ENCODE measurements around the gene PCSK7. TPM values are rescaled to one million over a fixed set of nuclear protein-coding genes. Genes with fewer than 3 reads are reported as not detected.

PCSK7 gene
- total and polyA plus RNA-seq, 9 donors = 19.2 to 33.7 (median 22.7) TPM

- WGBS (ENCODE audit: insufficient coverage) = 0% methylated on average over 14 of the region's 27 CpGs
- Histone ChIP-seq H3K27ac (ENCODE audit: low read length) (peak overlapping the region; percentile 78), H3K27me3 (ENCODE audit: control insufficient read depth, insufficient read depth, low read length) (no peaks in the 10 kb centered on the region), H3K4me3 (ENCODE audit: low read length) (peak overlapping the region; percentile 77), H3K4me1 (ENCODE audit: control insufficient read depth, insufficient read depth, low read length) (peaks cover 21% of the 10 kb centered on the region), H3K36me3 (ENCODE audit: control insufficient read depth, insufficient read depth, low read length) (peaks cover 28% of the 10 kb centered on the region), H3K9me3 (replicated peaks; ENCODE audit: control insufficient read depth, low read depth, low read length) (no peaks in the 10 kb centered on the region)
- DNase-seq = peak; percentile 38
These were observed 1.1 kb upstream of the PCSK7 start for GRCh38 chr11:117232911-117233409.

- no peaks in the 10 kb centered on the region for H3K9me3 ChIP-seq (replicated peaks; ENCODE audit: control insufficient read depth, low read depth, low read length)
- peak within 1 kb of the TSS; percentile 85 for H3K4me3 ChIP-seq (ENCODE audit: low read length)
- peak; percentile 92 for DNase-seq
- H3K4me1 ChIP-seq (ENCODE audit: control insufficient read depth, insufficient read depth, low read length) = peaks cover 21% of the 10 kb centered on the region
- no peaks in the 10 kb centered on the region for H3K27me3 ChIP-seq (ENCODE audit: control insufficient read depth, insufficient read depth, low read length)
- H3K27ac ChIP-seq (ENCODE audit: low read length) = peak within 1 kb of the TSS; percentile 93
- under 1% methylated on average over 60 of the region's 94 CpGs for WGBS (ENCODE audit: insufficient coverage)
- H3K36me3 ChIP-seq (ENCODE audit: control insufficient read depth, insufficient read depth, low read length) = peaks cover 33% of the 10 kb centered on the region
These were observed 412 bp upstream of the PCSK7 start, which contains the start of gene RNF214 for GRCh38 chr11:117232092-117232878. TSS of gene RNF214 (plus strand) at chr11:117232671. CDS start at chr11:117234273, 1,602 bp downstream.

GRCh38 chr11:117230999-117231841, 653 bp downstream of the PCSK7 start:
- peaks cover 22% of the 10 kb centered on the region for H3K4me1 ChIP-seq (ENCODE audit: control insufficient read depth, insufficient read depth, low read length)
- no peak for DNase-seq
- H3K36me3 ChIP-seq (ENCODE audit: control insufficient read depth, insufficient read depth, low read length) = peaks cover 30% of the 10 kb centered on the region
- 8% methylated on average over 13 of the region's 14 CpGs for WGBS (ENCODE audit: insufficient coverage)
- H3K4me3 ChIP-seq (ENCODE audit: low read length) = peak overlapping the region; percentile 85
- no peaks in the 10 kb centered on the region for H3K27me3 ChIP-seq (ENCODE audit: control insufficient read depth, insufficient read depth, low read length)
- H3K9me3 ChIP-seq (replicated peaks; ENCODE audit: control insufficient read depth, low read depth, low read length) = no peaks in the 10 kb centered on the region
- peak overlapping the region; percentile 91 for H3K27ac ChIP-seq (ENCODE audit: low read length)

DNA sequence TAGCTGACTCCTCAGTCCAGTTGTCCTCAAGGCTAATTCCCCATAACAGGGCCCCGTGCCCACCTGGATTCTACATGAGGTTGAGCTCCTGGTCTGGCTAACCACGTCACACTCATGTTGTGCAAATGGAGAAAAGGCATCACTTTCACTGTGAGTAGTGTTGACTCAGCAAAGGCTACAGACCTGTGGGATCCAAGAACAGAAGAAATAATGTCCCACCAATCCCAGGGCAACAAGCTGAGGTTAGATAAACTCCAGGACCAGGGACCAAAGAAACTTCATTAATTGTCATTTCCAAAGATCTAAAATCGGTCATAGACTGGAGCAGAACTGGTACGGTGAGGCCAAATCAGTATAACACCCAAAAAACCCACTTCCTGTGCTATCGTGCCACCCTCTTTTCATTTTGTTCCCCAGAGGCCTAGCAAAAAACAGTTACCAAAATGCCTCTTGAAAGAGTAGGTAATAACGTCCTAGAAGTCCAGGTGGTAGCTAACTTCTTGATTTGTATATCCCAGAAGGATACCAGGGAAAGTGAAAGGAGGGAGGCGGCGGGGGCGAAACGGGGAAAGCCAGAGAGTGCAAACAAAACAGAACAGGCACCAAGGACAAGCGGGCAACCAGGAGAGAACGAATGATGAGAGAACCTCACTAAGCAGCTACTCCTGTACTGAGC, 1.4 kb downstream of the PCSK7 start:
- 80% methylated on average over 8 of the region's 12 CpGs for WGBS (ENCODE audit: insufficient coverage)
- Histone ChIP-seq H3K27me3 (ENCODE audit: control insufficient read depth, insufficient read depth, low read length) (no peaks in the 10 kb centered on the region), H3K9me3 (replicated peaks; ENCODE audit: control insufficient read depth, low read depth, low read length) (no peaks in the 10 kb centered on the region), H3K36me3 (ENCODE audit: control insufficient read depth, insufficient read depth, low read length) (peaks cover 36% of the 10 kb centered on the region), H3K4me1 (ENCODE audit: control insufficient read depth, insufficient read depth, low read length) (peaks cover 23% of the 10 kb centered on the region), H3K4me3 (ENCODE audit: low read length) (peak overlapping the region; percentile 85), H3K27ac (ENCODE audit: low read length) (no peak overlapping the region)
- DNase-seq = no peak

- H3K4me1 ChIP-seq (ENCODE audit: control insufficient read depth, insufficient read depth, low read length) = peaks cover 23% of the 10 kb centered on the region
- H3K36me3 ChIP-seq (ENCODE audit: control insufficient read depth, insufficient read depth, low read length) = peaks cover 40% of the 10 kb centered on the region
- WGBS (ENCODE audit: insufficient coverage) = 69% methylated on average over 4 of the region's 5 CpGs
- no peak for DNase-seq
- H3K27me3 ChIP-seq (ENCODE audit: control insufficient read depth, insufficient read depth, low read length) = no peaks in the 10 kb centered on the region
- H3K4me3 ChIP-seq (ENCODE audit: low read length) = no peak overlapping the region
- H3K27ac ChIP-seq (ENCODE audit: low read length) = no peak overlapping the region
- H3K9me3 ChIP-seq (replicated peaks; ENCODE audit: control insufficient read depth, low read depth, low read length) = no peaks in the 10 kb centered on the region
These were observed 2.0 kb downstream of the PCSK7 start for GRCh38 chr11:117229931-117230285.

GRCh38 chr11:117229411-117229810, 2.5 kb downstream of the PCSK7 start:
- peaks cover 28% of the 10 kb centered on the region for H3K4me1 ChIP-seq (ENCODE audit: control insufficient read depth, insufficient read depth, low read length)
- peaks cover 42% of the 10 kb centered on the region for H3K36me3 ChIP-seq (ENCODE audit: control insufficient read depth, insufficient read depth, low read length)
- no peak overlapping the region for H3K27ac ChIP-seq (ENCODE audit: low read length)
- H3K9me3 ChIP-seq (replicated peaks; ENCODE audit: control insufficient read depth, low read depth, low read length) = no peaks in the 10 kb centered on the region
- H3K4me3 ChIP-seq (ENCODE audit: low read length) = no peak overlapping the region
- WGBS (ENCODE audit: insufficient coverage) = 88% methylated on average over 8 of the region's 12 CpGs
- no peaks in the 10 kb centered on the region for H3K27me3 ChIP-seq (ENCODE audit: control insufficient read depth, insufficient read depth, low read length)
- DNase-seq = no peak

DNA sequence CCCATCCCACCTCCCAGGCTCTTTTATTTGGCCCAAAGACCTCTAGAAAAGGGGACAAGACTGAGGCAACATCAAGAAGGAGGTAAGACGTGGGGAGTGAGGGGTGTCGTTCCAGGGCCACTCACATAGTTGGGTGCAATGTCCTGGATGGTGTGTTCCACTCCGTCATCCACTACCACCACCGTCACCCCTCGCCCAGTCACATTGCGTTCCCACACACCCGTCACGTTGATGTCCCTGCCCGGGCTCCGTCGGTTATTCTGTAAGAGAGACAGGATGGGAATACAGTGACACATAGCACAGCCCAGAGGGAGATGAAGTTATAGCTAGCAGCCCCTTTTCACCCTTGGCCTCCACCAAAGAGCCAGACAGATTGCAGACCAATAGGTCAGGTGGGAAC, 3.8 kb downstream of the PCSK7 start:
- Histone ChIP-seq H3K4me3 (ENCODE audit: low read length) (no peak overlapping the region), H3K36me3 (ENCODE audit: control insufficient read depth, insufficient read depth, low read length) (peaks cover 52% of the 10 kb centered on the region), H3K27ac (ENCODE audit: low read length) (no peak overlapping the region), H3K27me3 (ENCODE audit: control insufficient read depth, insufficient read depth, low read length) (no peaks in the 10 kb centered on the region), H3K9me3 (replicated peaks; ENCODE audit: control insufficient read depth, low read depth, low read length) (no peaks in the 10 kb centered on the region), H3K4me1 (ENCODE audit: control insufficient read depth, insufficient read depth, low read length) (peaks cover 29% of the 10 kb centered on the region)
- no peak for DNase-seq
- no CpG with 5 or more reads among the region's 11 CpGs for WGBS (ENCODE audit: insufficient coverage)

GRCh38 chr11:117226388-117227385, 5.2 kb downstream of the PCSK7 start:
- no peaks in the 10 kb centered on the region for H3K9me3 ChIP-seq (replicated peaks; ENCODE audit: control insufficient read depth, low read depth, low read length)
- H3K4me3 ChIP-seq (ENCODE audit: low read length) = no peak overlapping the region
- 89% methylated on average over 11 of the region's 19 CpGs for WGBS (ENCODE audit: insufficient coverage)
- H3K36me3 ChIP-seq (ENCODE audit: control insufficient read depth, insufficient read depth, low read length) = peaks cover 57% of the 10 kb centered on the region
- no peak overlapping the region for H3K27ac ChIP-seq (ENCODE audit: low read length)
- H3K4me1 ChIP-seq (ENCODE audit: control insufficient read depth, insufficient read depth, low read length) = peaks cover 42% of the 10 kb centered on the region
- no peaks in the 10 kb centered on the region for H3K27me3 ChIP-seq (ENCODE audit: control insufficient read depth, insufficient read depth, low read length)
- DNase-seq = peak; percentile 90

DNA sequence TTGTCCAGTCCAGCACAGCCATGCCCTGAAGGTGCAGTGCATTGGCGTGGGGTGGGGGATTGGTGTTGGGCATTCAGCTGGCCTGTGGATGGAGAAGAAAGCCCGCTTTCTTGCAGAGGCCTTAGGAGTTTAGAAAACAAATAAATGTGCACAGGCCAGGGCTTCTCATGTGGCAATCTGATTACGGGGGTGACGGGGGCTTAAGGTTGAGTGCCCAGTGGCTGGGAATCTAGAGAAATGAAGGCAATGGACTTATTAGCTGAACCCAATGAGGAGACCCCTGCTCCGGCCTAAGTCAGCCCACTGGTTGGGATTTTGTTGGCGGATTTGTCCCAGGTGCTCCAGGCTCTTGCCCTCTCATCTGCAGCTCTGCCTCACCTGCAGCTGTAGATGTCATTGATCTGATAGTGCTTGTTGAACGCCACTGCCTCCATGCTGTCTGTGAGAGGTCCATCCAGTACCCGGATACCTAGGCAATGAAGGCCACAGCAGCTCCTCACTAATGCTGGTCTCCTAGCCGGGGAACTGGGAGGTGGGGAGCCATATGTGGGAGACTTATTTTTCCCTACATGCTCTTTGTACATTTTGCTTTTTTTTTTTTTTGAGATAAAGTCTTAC, 6.2 kb downstream of the PCSK7 start:
- Histone ChIP-seq H3K4me3 (ENCODE audit: low read length) (no peak overlapping the region), H3K27ac (ENCODE audit: low read length) (no peak overlapping the region), H3K27me3 (ENCODE audit: control insufficient read depth, insufficient read depth, low read length) (no peaks in the 10 kb centered on the region), H3K36me3 (ENCODE audit: control insufficient read depth, insufficient read depth, low read length) (peaks cover 57% of the 10 kb centered on the region), H3K4me1 (ENCODE audit: control insufficient read depth, insufficient read depth, low read length) (peaks cover 42% of the 10 kb centered on the region), H3K9me3 (replicated peaks; ENCODE audit: control insufficient read depth, low read depth, low read length) (no peaks in the 10 kb centered on the region)
- peak; percentile 6 for DNase-seq
- 94% methylated on average over 6 of the region's 9 CpGs for WGBS (ENCODE audit: insufficient coverage)
